Neural cell (in vitro differentiated cells): ENCODE measurements around the gene SMTN. TPM values are rescaled to one million over a fixed set of nuclear protein-coding genes. Genes with fewer than 3 reads are reported as not detected.

Source experiments
- H2AFZ ChIP-seq: fragments of 200-600, 300-800 bp; sonication (generic), shearing (Covaris generic); 2 replicates; pipeline ENCODE4 v1.6.0; 2014; ENCODE audit warnings: low read depth, mild to moderate bottlenecking, antibody characterized with exemption, low read length, moderate library complexity
- H3F3A ChIP-seq: fragments of 200-600 bp; shearing (Covaris generic); 2 replicates; pipeline ENCODE4 v1.6.1; 2016; ENCODE audit warnings: mild to moderate bottlenecking, moderate library complexity, mixed read lengths, antibody characterized with exemption, low read length; ENCODE audit not compliant: insufficient read depth, poor library complexity, severe bottlenecking
- H3K27ac ChIP-seq: fragments of 200-600, 300-800 bp; sonication (generic), shearing (Covaris generic); 2 replicates; pipeline ENCODE4 v1.5.1; 2014; ENCODE audit warnings: mild to moderate bottlenecking, low read length, moderate library complexity
- H3K27me3 ChIP-seq: fragments of 300-800, 200-600 bp; sonication (generic), shearing (Covaris generic); 2 replicates; pipeline ENCODE4 v1.6.0; 2014; ENCODE audit warnings: mild to moderate bottlenecking, low read depth, low read length, moderate library complexity; ENCODE audit not compliant: insufficient read depth
- H3K36me3 ChIP-seq: fragments of 300-800, 200-600 bp; sonication (generic), shearing (Covaris generic); 2 replicates; pipeline ENCODE4 v1.5.1; 2014; ENCODE audit warnings: mild to moderate bottlenecking, antibody characterized with exemption, low read length, moderate library complexity; ENCODE audit not compliant: insufficient read depth
- H3K4me2 ChIP-seq: fragments of 300-800, 200-600 bp; sonication (generic), shearing (Covaris generic); 2 replicates; pipeline ENCODE4 v1.6.0; 2014; ENCODE audit warnings: mild to moderate bottlenecking, low read length
- H3K4me3 ChIP-seq: fragments of 300-800, 200-600 bp; sonication (generic), shearing (Covaris generic); 2 replicates; pipeline ENCODE4 v1.5.1; 2014; ENCODE audit warnings: mild to moderate bottlenecking, low read length, moderate library complexity
- H3K79me2 ChIP-seq: fragments of 200-600 bp; shearing (Covaris generic); replicated peaks from 2 replicates; pipeline ENCODE4 v1.6.0; 2014; ENCODE audit warnings: mild to moderate bottlenecking, low read length, moderate library complexity; ENCODE audit not compliant: insufficient read depth
- H3K9ac ChIP-seq: fragments of 300-800, 200-600 bp; sonication (generic), shearing (Covaris generic); 2 replicates; pipeline ENCODE4 v1.6.1; 2016; ENCODE audit warnings: mild to moderate bottlenecking, low read length, mixed read lengths
- H3K9me2 ChIP-seq: fragments of 200-600 bp; shearing (Covaris generic); 2 replicates; pipeline ENCODE4 v1.6.1; 2016; ENCODE audit warnings: mild to moderate bottlenecking, low read length, mixed read lengths; ENCODE audit not compliant: insufficient read depth
- H3K9me3 ChIP-seq: fragments of 200-600, 300-800 bp; sonication (generic), shearing (Covaris generic); 2 replicates; pipeline ENCODE4 v1.6.1; 2016; ENCODE audit warnings: mild to moderate bottlenecking, mixed run types, low read length, moderate library complexity, mixed read lengths
- H4K20me1 ChIP-seq: fragments of 200-600 bp; shearing (Covaris generic); 2 replicates; pipeline ENCODE4 v1.6.1; 2016; ENCODE audit warnings: mild to moderate bottlenecking, mixed run types; ENCODE audit not compliant: insufficient read depth
- CTCF ChIP-seq: fragments of 450-650 bp; IDR thresholded peaks from 2 replicates; pipeline ENCODE4 v1.5.1; 2014; ENCODE audit warnings: antibody characterized with exemption, mild to moderate bottlenecking, moderate library complexity; ENCODE audit not compliant: poor library complexity, severe bottlenecking
- EP300 ChIP-seq: fragments of 450-650 bp; conservative IDR thresholded peaks from 2 replicates; pipeline ENCODE4 v1.6.1; 2014; ENCODE audit warnings: antibody characterized with exemption, mild to moderate bottlenecking, moderate library complexity; ENCODE audit not compliant: poor library complexity, severe bottlenecking
- EZH2 ChIP-seq: fragments of 200-600, 300-800 bp; shearing (Covaris generic), sonication (generic); IDR thresholded peaks from 2 replicates; pipeline ENCODE4 v1.6.1; 2014; ENCODE audit warnings: antibody characterized with exemption, low read length, borderline replicate concordance, mild to moderate bottlenecking; ENCODE audit not compliant: insufficient read depth, poor library complexity, severe bottlenecking
- MXI1 ChIP-seq: fragments of 450-650 bp; conservative IDR thresholded peaks from 2 replicates; pipeline ENCODE4 v1.6.1; 2014; ENCODE audit warnings: antibody characterized with exemption, mild to moderate bottlenecking; ENCODE audit not compliant: poor library complexity, severe bottlenecking
- POLR2AphosphoS5 ChIP-seq: IDR thresholded peaks from 2 replicates; pipeline ENCODE4 v1.6.1; 2012
- RAD21 ChIP-seq: fragments of 450-650 bp; conservative IDR thresholded peaks from 2 replicates; pipeline ENCODE4 v1.6.1; 2014; ENCODE audit warnings: antibody characterized with exemption, mild to moderate bottlenecking, moderate library complexity
- REST ChIP-seq: IDR thresholded peaks from 2 replicates; pipeline ENCODE4 v1.6.1; 2012; ENCODE audit warnings: borderline replicate concordance
- SMC3 ChIP-seq: fragments of 450-650 bp; conservative IDR thresholded peaks from 2 replicates; pipeline ENCODE4 v1.6.1; 2014; ENCODE audit warnings: antibody characterized with exemption, mild to moderate bottlenecking, moderate library complexity; ENCODE audit not compliant: poor library complexity
- TAF1 ChIP-seq: IDR thresholded peaks from 2 replicates; pipeline ENCODE4 v1.6.1; 2012; ENCODE audit warnings: low read depth
- polyA plus RNA-seq: library from polyadenylated mRNA; depleted of rRNA; stranded (reverse); fragments of >200 nt; gene quantifications from 2 replicates; pipeline ENCODE4 v1.2.3, GENCODE V29; 2014

The SMTN gene
- polyA plus RNA-seq, 1 donor from 2014 or later, result 3.4 TPM

- Histone ChIP-seq H3K9me2 (no peaks in the 10 kb centered on the region), H3K27ac (no peak overlapping the region), H4K20me1 (no peaks in the 10 kb centered on the region), H3K9ac (no peak overlapping the region), H3F3A (no peaks in the 10 kb centered on the region), H3K79me2 (no peaks in the 10 kb centered on the region), H3K4me3 (no peak overlapping the region), H3K4me2 (no peak overlapping the region), H2AFZ (no peak overlapping the region), H3K27me3 (no peaks in the 10 kb centered on the region), H3K9me3 (no peaks in the 10 kb centered on the region), H3K36me3 (no peaks in the 10 kb centered on the region)
- no peak for TF ChIP-seq RAD21
Measured at GRCh38 chr22:31126869-31127175, 45.7 kb downstream of the SMTN start.

GRCh38 chr22:31127181-31127772 is 46.2 kb downstream of the SMTN start:
- no peak overlapping the region for H3K9ac ChIP-seq

GRCh38 chr22:31128156-31128555 is 47.0 kb downstream of the SMTN start:
- TF ChIP-seq REST (no peak), SMC3 (no peak), RAD21 (no peak), TAF1 (no peak), EP300 (no peak), POLR2AphosphoS5 (no peak), EZH2 (no peak), CTCF (no peak), MXI1 (no peak)
- Histone ChIP-seq H2AFZ (no peak overlapping the region), H3K36me3 (no peaks in the 10 kb centered on the region), H3K79me2 (no peaks in the 10 kb centered on the region), H3F3A (no peaks in the 10 kb centered on the region), H3K27ac (no peak overlapping the region), H3K9ac (no peak overlapping the region), H3K27me3 (no peaks in the 10 kb centered on the region), H3K9me3 (no peaks in the 10 kb centered on the region), H3K4me2 (no peak overlapping the region), H3K4me3 (no peak overlapping the region), H4K20me1 (no peaks in the 10 kb centered on the region), H3K9me2 (no peaks in the 10 kb centered on the region)

More at GRCh38 chr22:31127181-31127772, 46.2 kb downstream of the SMTN start:
- H3K4me3 ChIP-seq, result no peak overlapping the region
- no peaks in the 10 kb centered on the region for H3K9me2 ChIP-seq
- no peaks in the 10 kb centered on the region for H3K36me3 ChIP-seq
- H2AFZ ChIP-seq, result no peak overlapping the region
- no peaks in the 10 kb centered on the region for H4K20me1 ChIP-seq
- H3K27ac ChIP-seq, result no peak overlapping the region
- TF ChIP-seq SMC3, result no peak
- TF ChIP-seq TAF1, result no peak
- no peak for TF ChIP-seq CTCF
- TF ChIP-seq MXI1, result no peak
- TF ChIP-seq EP300, result no peak
- no peak for TF ChIP-seq POLR2AphosphoS5
- TF ChIP-seq RAD21, result no peak
- H3K27me3 ChIP-seq, result no peaks in the 10 kb centered on the region
- H3K4me2 ChIP-seq, result no peak overlapping the region
- no peaks in the 10 kb centered on the region for H3K79me2 ChIP-seq
- H3K9me3 ChIP-seq, result no peaks in the 10 kb centered on the region
- no peaks in the 10 kb centered on the region for H3F3A ChIP-seq
